ENCODE results near the gene PHACTR3.

DNA sequence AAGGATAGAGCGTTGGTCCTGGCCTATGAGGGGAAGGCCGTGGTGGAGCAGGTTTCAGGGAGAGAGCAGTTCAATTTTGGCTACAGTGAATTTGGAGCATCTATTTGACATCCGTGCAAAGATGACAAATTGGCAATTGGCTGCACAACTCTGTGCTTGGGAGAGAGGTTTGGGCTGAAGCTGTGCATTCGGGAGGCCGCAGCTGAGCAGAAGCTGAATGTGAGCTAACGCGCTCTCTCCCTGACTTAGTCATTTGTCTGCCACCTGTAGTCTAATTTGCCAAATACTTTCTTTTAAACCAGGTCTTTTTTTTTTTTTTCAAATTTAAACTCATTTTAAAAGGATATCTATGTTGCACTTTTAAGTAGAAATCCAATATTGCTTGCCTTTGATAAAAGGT is 78.8 kb downstream of the PHACTR3 start:
- no peak for TF ChIP-seq POLR2AphosphoS5 (IDR thresholded peaks at IDR 0.05; ENCODE audit: low read depth, low read length)
- TF ChIP-seq, protein P1, sequence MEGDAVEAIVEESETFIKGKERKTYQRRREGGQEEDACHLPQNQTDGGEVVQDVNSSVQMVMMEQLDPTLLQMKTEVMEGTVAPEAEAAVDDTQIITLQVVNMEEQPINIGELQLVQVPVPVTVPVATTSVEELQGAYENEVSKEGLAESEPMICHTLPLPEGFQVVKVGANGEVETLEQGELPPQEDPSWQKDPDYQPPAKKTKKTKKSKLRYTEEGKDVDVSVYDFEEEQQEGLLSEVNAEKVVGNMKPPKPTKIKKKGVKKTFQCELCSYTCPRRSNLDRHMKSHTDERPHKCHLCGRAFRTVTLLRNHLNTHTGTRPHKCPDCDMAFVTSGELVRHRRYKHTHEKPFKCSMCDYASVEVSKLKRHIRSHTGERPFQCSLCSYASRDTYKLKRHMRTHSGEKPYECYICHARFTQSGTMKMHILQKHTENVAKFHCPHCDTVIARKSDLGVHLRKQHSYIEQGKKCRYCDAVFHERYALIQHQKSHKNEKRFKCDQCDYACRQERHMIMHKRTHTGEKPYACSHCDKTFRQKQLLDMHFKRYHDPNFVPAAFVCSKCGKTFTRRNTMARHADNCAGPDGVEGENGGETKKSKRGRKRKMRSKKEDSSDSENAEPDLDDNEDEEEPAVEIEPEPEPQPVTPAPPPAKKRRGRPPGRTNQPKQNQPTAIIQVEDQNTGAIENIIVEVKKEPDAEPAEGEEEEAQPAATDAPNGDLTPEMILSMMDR (IDR thresholded peaks at IDR 0.05; ENCODE audit: control extremely low read depth in 1 of 3, insufficient read depth in 1 of 3, low read depth in 1 of 3, low read length in 3 of 3), result no peak
- TF ChIP-seq GTF2F1 (IDR thresholded peaks at IDR 0.05; ENCODE audit: borderline replicate concordance, low read depth, low read length), result no peak
